Activated CD8-positive, alpha-beta memory T cell treated with anti-CD3 and anti-CD28 coated beads, Interleukin-2, amount 10 ng/mL, durations not matched to agents 7 days and 5 days (primary cell): ENCODE results near the gene ASXL1. TPM values are rescaled to one million over a fixed set of nuclear protein-coding genes. Genes with fewer than 3 reads are reported as not detected.

ENCODE experiments used
- ATAC-seq: fragments of 150-1000 bp; cut with Tn5 transposase; one replicate; pipeline ENCODE4 v1.10.0; 2021; ENCODE audit warnings: moderate library complexity
- CTCF ChIA-PET: fragments of 350-600 bp; sonication (Branson Sonifier 250); formaldehyde crosslinking; loops from one replicate; lab custom pipeline; 2021; ENCODE audit warnings: antibody characterized with exemption; lab: Charles Lee
- DNase-seq: peaks from one replicate; pipeline ENCODE4 v3.0.0-alpha.2; 2020
- H3K27ac Mint-ChIP-seq: one replicate; pipeline ENCODE4 v1.8.0; 2021; ENCODE audit warnings: mild to moderate bottlenecking, mixed read lengths
- H3K27me3 Mint-ChIP-seq: one replicate; pipeline ENCODE4 v1.8.0; 2021; ENCODE audit warnings: mixed read lengths
- H3K36me3 Mint-ChIP-seq: one replicate; pipeline ENCODE4 v1.8.0; 2021; ENCODE audit warnings: mild to moderate bottlenecking, mixed read lengths
- H3K4me1 Mint-ChIP-seq: one replicate; pipeline ENCODE4 v1.8.0; 2021; ENCODE audit warnings: mixed read lengths
- H3K4me3 Mint-ChIP-seq: one replicate; pipeline ENCODE4 v1.8.0; 2021; ENCODE audit warnings: mild to moderate bottlenecking, moderate library complexity, mixed read lengths
- H3K9me3 Mint-ChIP-seq: one replicate; pipeline ENCODE4 v1.8.0; 2022; ENCODE audit warnings: low read depth, mixed read lengths
- total RNA-seq, 2 experiments: library from RNA; stranded (reverse); gene quantifications; one replicate each; pipeline ENCODE4 v1.2.3, GENCODE V29; 2021

Gene ASXL1
- total RNA-seq, 2 experiments from 2014 or later = 134 to 135 TPM

DNA sequence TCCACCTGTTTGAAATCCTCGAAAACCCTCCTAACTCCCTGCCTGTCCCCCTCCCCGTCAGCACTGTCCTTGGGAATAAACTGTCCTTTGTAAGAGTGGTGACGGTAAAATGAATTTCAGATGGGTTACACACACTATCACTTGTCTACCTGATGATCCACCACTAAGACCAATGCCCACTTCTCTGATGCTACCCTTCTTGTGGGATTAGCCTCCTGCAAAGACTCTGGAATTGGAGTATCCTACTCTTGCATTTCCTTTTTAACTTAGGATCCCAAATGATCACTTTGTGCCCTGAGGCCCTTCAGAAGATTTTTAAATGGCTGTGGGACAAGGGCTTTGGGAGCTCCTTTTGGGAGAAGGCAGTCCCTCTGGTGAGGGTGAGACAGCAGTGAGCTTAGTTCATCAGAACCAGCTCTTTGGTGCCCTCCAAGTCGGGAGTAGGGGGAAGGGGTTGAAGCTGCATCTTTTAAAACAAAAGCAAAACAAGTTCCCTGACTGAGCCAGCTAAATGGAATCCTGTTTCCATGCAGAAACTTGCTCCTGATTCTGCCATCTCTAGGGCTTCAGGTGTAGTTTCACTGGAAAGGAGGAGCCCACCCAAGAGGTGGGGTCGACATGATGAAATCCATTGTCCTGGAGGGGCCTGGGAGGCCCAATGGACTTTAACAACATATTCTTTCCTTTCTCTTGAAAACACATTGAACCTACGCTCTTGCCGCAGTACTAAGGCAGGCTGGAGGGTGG lies 86.5 kb downstream of the ASXL1 start:
- H3K4me3 Mint-ChIP-seq = no peak overlapping the region
- peaks cover 6% of the 10 kb centered on the region for H3K36me3 Mint-ChIP-seq
- DNase-seq = no peak

GRCh38 chr20:32445539-32446273 lies 87.6 kb downstream of the ASXL1 start:
- Mint-ChIP-seq H3K36me3 (peaks cover 4% of the 10 kb centered on the region), H3K4me1 (peaks cover 15% of the 10 kb centered on the region), H3K27ac (no peak overlapping the region), H3K4me3 (no peak overlapping the region), H3K9me3 (no peaks in the 10 kb centered on the region), H3K27me3 (no peaks in the 10 kb centered on the region)
- CTCF ChIA-PET = no interaction called here
- ATAC-seq = peak; percentile 32
- no peak for DNase-seq

More for the DNA sequence above, 86.5 kb downstream of the ASXL1 start:
- H3K9me3 Mint-ChIP-seq = no peaks in the 10 kb centered on the region
- CTCF ChIA-PET = interaction anchor here (1.2 to 1.6 kb wide), 2 partner anchors 13 to 40 kb away, joined by 3 to 4 read pairs; no protein-coding TSS in a partner anchor
- no peaks in the 10 kb centered on the region for H3K27me3 Mint-ChIP-seq
- H3K27ac Mint-ChIP-seq = no peak overlapping the region
- no peak for ATAC-seq
- H3K4me1 Mint-ChIP-seq = peaks cover 18% of the 10 kb centered on the region

- no peak for ATAC-seq
- Mint-ChIP-seq H3K27me3 (no peaks in the 10 kb centered on the region), H3K27ac (no peak overlapping the region), H3K36me3 (peaks cover 4% of the 10 kb centered on the region), H3K4me3 (no peak overlapping the region), H3K4me1 (peaks cover 15% of the 10 kb centered on the region), H3K9me3 (no peaks in the 10 kb centered on the region)
- DNase-seq = no peak
- CTCF ChIA-PET = no interaction called here
These were observed 88.4 kb downstream of the ASXL1 start for GRCh38 chr20:32446301-32447100.

- H3K4me1 Mint-ChIP-seq = peaks cover 15% of the 10 kb centered on the region
- ATAC-seq = no peak
- H3K27me3 Mint-ChIP-seq = no peaks in the 10 kb centered on the region
- no peak for DNase-seq
- H3K4me3 Mint-ChIP-seq = no peak overlapping the region
- no peak overlapping the region for H3K27ac Mint-ChIP-seq
- CTCF ChIA-PET = interaction anchor here (0.6 kb wide), 1 partner anchor 1158 kb away, joined by 3 read pairs; no protein-coding TSS in a partner anchor
- peaks cover 4% of the 10 kb centered on the region for H3K36me3 Mint-ChIP-seq
- no peaks in the 10 kb centered on the region for H3K9me3 Mint-ChIP-seq
These were observed 89.3 kb downstream of the ASXL1 start for GRCh38 chr20:32447136-32448027.

GRCh38 chr20:32448306-32449056 lies 90.3 kb downstream of the ASXL1 start:
- H3K36me3 Mint-ChIP-seq = peaks cover 4% of the 10 kb centered on the region
- ATAC-seq (no peak), DNase-seq (no peak)
- H3K27ac Mint-ChIP-seq = peak overlapping the region; percentile 42
- H3K27me3 Mint-ChIP-seq = no peaks in the 10 kb centered on the region
- no peaks in the 10 kb centered on the region for H3K9me3 Mint-ChIP-seq
- CTCF ChIA-PET = no interaction called here
- H3K4me1 Mint-ChIP-seq = peaks cover 13% of the 10 kb centered on the region
- no peak overlapping the region for H3K4me3 Mint-ChIP-seq

GRCh38 chr20:32449057-32449889 lies 91.1 kb downstream of the ASXL1 start:
- H3K27ac Mint-ChIP-seq = no peak overlapping the region
- H3K27me3 Mint-ChIP-seq = no peaks in the 10 kb centered on the region
- H3K4me3 Mint-ChIP-seq = no peak overlapping the region
- CTCF ChIA-PET = no interaction called here
- no peak for ATAC-seq
- H3K36me3 Mint-ChIP-seq = peaks cover 4% of the 10 kb centered on the region
- no peak for DNase-seq
- peaks cover 8% of the 10 kb centered on the region for H3K4me1 Mint-ChIP-seq
- H3K9me3 Mint-ChIP-seq = no peaks in the 10 kb centered on the region

DNA sequence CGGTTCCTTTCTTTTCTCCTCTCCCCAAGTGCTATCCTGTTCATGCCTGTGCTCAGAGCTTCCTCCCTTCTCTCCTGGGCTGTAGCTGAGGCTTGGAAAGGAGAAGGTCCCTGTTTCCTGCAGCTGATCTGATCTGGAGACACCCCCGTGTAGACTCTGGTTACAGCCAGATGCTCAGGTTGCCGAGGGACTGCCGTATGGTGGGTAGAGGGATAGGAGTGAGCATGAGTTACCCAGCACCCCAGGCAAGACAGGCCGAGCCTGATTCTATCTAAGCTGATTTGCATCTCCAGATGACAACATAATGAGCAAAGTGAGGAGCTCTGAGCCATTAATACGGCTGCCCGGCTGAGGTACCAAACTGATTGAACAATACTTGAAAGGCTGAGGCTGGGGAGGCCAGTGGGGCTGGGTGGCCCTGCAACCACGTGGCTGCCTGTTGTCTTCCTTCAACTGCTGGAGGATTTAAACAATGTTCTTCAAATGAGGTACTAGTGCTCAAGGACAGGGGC lies 91.8 kb downstream of the ASXL1 start:
- no peaks in the 10 kb centered on the region for H3K9me3 Mint-ChIP-seq
- H3K27me3 Mint-ChIP-seq = no peaks in the 10 kb centered on the region
- no peak for ATAC-seq
- no peak for DNase-seq
- CTCF ChIA-PET = no interaction called here
- H3K36me3 Mint-ChIP-seq = peaks cover 2% of the 10 kb centered on the region
- H3K4me3 Mint-ChIP-seq = no peak overlapping the region
- H3K27ac Mint-ChIP-seq = peak overlapping the region; percentile 56
- H3K4me1 Mint-ChIP-seq = peaks cover 8% of the 10 kb centered on the region

DNA sequence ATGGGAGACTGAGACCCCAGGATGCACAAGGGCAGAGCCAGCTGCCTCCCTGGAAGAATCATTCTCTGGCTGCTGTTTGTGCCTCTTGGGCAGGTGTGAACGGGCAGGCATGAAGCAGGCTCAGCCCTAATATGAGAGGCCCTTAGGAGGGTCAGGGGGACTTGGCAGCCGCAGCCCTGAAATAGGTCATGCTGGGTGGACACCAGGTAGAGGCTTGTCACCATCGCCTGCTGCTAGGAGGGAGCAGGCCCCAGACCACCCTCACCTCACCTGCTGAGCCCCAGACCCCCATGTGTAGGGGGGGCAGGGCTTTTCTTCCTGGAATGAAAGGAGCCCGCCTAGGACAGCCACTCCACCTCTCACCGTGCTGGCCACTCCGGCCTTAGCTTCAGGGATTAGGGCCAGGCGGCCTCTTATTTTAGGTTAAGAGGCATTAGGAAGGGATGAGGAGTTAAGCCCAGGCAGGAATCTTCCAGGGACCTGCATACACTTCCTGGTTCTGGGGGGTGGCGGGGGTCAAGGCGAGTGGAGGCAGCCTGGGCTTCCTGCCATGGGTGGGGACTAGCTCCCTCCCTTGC lies 92.4 kb downstream of the ASXL1 start:
- ATAC-seq (no peak), DNase-seq (no peak)
- H3K4me3 Mint-ChIP-seq = no peak overlapping the region
- peaks cover 2% of the 10 kb centered on the region for H3K4me1 Mint-ChIP-seq
- CTCF ChIA-PET = interaction anchor here (1.1 kb wide), 1 partner anchor 11 kb away, joined by 3 read pairs; no protein-coding TSS in a partner anchor
- no peaks in the 10 kb centered on the region for H3K9me3 Mint-ChIP-seq
- H3K27me3 Mint-ChIP-seq = no peaks in the 10 kb centered on the region
- H3K36me3 Mint-ChIP-seq = no peaks in the 10 kb centered on the region
- H3K27ac Mint-ChIP-seq = peak overlapping the region; percentile 56

GRCh38 chr20:32451340-32451681 lies 93.2 kb downstream of the ASXL1 start:
- no peak for DNase-seq
- no peak for ATAC-seq
- no peaks in the 10 kb centered on the region for H3K36me3 Mint-ChIP-seq
- CTCF ChIA-PET = interaction anchor here (1.1 kb wide), 1 partner anchor 12 kb away, joined by 3 read pairs; no protein-coding TSS in a partner anchor
- H3K27ac Mint-ChIP-seq = no peak overlapping the region
- H3K9me3 Mint-ChIP-seq = no peaks in the 10 kb centered on the region
- no peak overlapping the region for H3K4me3 Mint-ChIP-seq
- H3K4me1 Mint-ChIP-seq = no peaks in the 10 kb centered on the region
- H3K27me3 Mint-ChIP-seq = no peaks in the 10 kb centered on the region

GRCh38 chr20:32451682-32452461 lies 93.7 kb downstream of the ASXL1 start:
- CTCF ChIA-PET = interaction anchor here (0.7 to 1.1 kb wide), 2 partner anchors 11 to 12 kb away, joined by 3 read pairs; no protein-coding TSS in a partner anchor
- H3K27ac Mint-ChIP-seq = no peak overlapping the region
- H3K9me3 Mint-ChIP-seq = no peaks in the 10 kb centered on the region
- no peaks in the 10 kb centered on the region for H3K4me1 Mint-ChIP-seq
- ATAC-seq = no peak
- DNase-seq = no peak
- no peak overlapping the region for H3K4me3 Mint-ChIP-seq
- H3K27me3 Mint-ChIP-seq = no peaks in the 10 kb centered on the region
- no peaks in the 10 kb centered on the region for H3K36me3 Mint-ChIP-seq
